Mononuclear cell (primary cell): ENCODE measurements around the gene CNTN1. TPM values are rescaled to one million over a fixed set of nuclear protein-coding genes. Genes with fewer than 3 reads are reported as not detected.

Source experiments
- H3K27me3 ChIP-seq: 2 replicates; pipeline ENCODE4 v1.6.0; 2011; ENCODE audit warnings: low read length, control low read depth; ENCODE audit not compliant: insufficient read depth
- H3K4me1 ChIP-seq: 2 replicates; pipeline ENCODE4 v1.5.1; 2011; ENCODE audit warnings: mild to moderate bottlenecking, low read length, control low read depth; ENCODE audit not compliant: insufficient read depth
- H3K4me3 ChIP-seq: 2 replicates; pipeline ENCODE4 v1.5.1; 2011; ENCODE audit warnings: mild to moderate bottlenecking, low read length, moderate library complexity
- H3K9me3 ChIP-seq: 2 replicates; pipeline ENCODE4 v1.5.1; 2011; ENCODE audit warnings: low read depth, mild to moderate bottlenecking, control low read depth, low read length
- total RNA-seq: library from RNA; depleted of rRNA; stranded (reverse); fragments of >200 nt; gene quantifications from one replicate; pipeline ENCODE4 v1.2.3, GENCODE V29; 2012

CNTN1 gene
- total RNA-seq, 1 donor, result not detected

DNA sequence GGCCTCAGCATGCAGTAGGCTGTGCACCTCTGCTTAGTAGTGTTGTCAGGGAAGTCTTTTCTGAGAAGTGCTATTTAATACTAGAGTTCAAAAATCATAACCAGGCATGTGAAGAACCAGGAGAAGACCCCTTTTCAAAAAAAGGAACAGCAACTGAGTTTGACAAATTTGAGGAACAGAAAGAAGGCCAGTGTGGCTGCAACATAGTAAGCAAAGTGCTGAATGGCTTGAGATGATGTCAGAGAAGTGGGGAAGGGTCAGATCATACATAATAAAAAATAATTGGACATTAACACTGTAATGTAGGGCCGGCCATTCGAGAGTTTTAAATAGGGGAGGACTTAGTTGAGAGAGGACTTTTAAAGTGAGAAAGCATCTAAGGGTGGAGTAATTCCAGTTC lies 11.1 kb upstream of the CNTN1 start:
- H3K9me3 ChIP-seq, result no peaks in the 10 kb centered on the region
- no peaks in the 10 kb centered on the region for H3K27me3 ChIP-seq
- no peak overlapping the region for H3K4me3 ChIP-seq
- no peaks in the 10 kb centered on the region for H3K4me1 ChIP-seq

DNA sequence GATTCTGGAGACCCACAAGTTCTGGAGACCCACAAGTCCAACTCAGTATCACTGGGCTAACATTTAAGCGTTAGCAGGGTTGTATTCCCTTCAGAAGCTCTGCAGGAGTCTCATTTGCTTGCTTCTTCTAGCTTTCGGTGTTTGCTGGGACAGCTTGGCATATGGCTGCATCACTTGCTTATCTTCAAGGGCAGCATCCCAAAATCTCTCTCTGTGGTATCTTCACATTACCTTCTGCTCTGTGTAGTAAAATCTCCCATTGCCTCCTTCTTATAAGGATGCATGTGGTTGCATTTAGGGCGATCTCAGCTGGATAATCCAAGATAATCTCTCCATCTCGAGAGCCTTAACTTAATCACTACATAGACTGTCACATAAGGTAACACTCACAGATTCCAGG lies 7.3 kb upstream of the CNTN1 start:
- H3K27me3 ChIP-seq, result no peaks in the 10 kb centered on the region

GRCh38 chr12:40688085-40688725 lies 4.0 kb upstream of the CNTN1 start:
- no peaks in the 10 kb centered on the region for H3K4me1 ChIP-seq

More for the DNA sequence above, 7.3 kb upstream of the CNTN1 start:
- Histone ChIP-seq H3K4me3 (no peak overlapping the region), H3K4me1 (no peaks in the 10 kb centered on the region), H3K9me3 (no peaks in the 10 kb centered on the region)

GRCh38 chr12:40689576-40689975 lies 2.7 kb upstream of the CNTN1 start:
- Histone ChIP-seq H3K4me1 (no peaks in the 10 kb centered on the region), H3K4me3 (no peak overlapping the region), H3K9me3 (no peaks in the 10 kb centered on the region), H3K27me3 (peaks cover 35% of the 10 kb centered on the region)

More at GRCh38 chr12:40688085-40688725, 4.0 kb upstream of the CNTN1 start:
- Histone ChIP-seq H3K4me3 (no peak overlapping the region), H3K27me3 (peaks cover 21% of the 10 kb centered on the region), H3K9me3 (no peaks in the 10 kb centered on the region)

DNA sequence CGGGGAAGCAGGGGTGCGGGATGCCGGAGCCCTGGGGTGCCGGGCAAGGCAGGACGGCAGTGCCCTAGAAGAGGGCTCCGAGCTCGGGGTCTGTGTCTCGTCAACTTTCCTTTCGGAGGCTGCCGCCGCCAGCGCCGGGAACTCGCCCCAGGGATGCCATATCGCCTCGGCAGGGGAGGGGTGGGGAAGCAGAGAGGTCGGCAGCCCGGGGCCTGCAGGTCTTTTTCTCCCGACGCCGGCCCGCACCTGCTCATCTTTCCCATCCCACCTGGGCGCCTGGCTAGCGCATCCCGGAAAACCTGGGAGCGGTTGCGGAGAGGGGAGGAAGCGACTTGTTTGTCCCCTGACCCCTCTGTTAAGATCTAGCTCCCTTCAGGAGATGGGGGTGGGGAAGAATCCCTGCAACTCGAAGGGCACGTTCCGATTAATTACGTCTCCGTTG lies 547 bp downstream of the CNTN1 start:
- H3K4me3 ChIP-seq, result no peak overlapping the region
- H3K27me3 ChIP-seq, result peaks cover 40% of the 10 kb centered on the region
- H3K9me3 ChIP-seq, result no peaks in the 10 kb centered on the region
- H3K4me1 ChIP-seq, result no peaks in the 10 kb centered on the region

- Histone ChIP-seq H3K27me3 (peaks cover 40% of the 10 kb centered on the region), H3K4me3 (no peak overlapping the region), H3K4me1 (no peaks in the 10 kb centered on the region), H3K9me3 (no peaks in the 10 kb centered on the region)
Observed at GRCh38 chr12:40693207-40693821, 1.1 kb downstream of the CNTN1 start.

DNA sequence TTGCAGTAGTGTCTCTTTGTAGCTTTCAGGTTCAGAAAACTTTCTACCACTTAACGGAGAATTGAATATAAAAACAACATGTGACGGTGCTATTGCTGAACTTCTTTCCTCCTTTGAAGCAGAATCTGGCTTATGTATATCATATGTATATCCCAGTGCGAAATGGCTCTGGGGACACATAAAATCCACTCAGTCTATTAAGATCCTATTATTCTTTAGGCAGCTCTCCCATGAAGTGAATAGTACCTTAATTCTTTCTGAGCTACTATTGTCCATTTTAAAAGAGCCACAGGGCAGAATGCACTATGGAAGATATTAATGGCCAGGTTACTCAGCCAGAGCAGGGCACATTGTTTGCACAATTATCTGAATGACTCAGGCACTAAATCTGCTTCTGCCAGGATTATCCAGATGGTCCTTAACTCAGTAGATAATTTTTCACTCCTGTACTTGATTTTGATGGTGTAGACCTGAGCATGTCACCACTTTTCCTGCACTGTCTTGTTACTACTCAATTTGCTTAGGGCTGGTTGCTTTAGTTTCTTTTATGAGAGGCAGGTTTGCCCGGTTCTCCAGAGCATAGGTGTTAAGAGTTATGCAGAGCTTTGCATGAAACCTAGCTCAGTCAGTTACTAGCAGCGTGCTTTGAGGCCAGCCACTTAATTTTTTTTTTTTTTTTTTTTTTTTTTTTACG lies 5.5 kb downstream of the CNTN1 start:
- no peaks in the 10 kb centered on the region for H3K4me1 ChIP-seq
- H3K9me3 ChIP-seq, result no peaks in the 10 kb centered on the region

GRCh38 chr12:40701756-40702155 lies 9.5 kb downstream of the CNTN1 start:
- Histone ChIP-seq H3K4me3 (no peak overlapping the region), H3K4me1 (no peaks in the 10 kb centered on the region), H3K27me3 (no peaks in the 10 kb centered on the region), H3K9me3 (no peaks in the 10 kb centered on the region)

More for the DNA sequence above, 5.5 kb downstream of the CNTN1 start:
- peaks cover 23% of the 10 kb centered on the region for H3K27me3 ChIP-seq
- no peak overlapping the region for H3K4me3 ChIP-seq

DNA sequence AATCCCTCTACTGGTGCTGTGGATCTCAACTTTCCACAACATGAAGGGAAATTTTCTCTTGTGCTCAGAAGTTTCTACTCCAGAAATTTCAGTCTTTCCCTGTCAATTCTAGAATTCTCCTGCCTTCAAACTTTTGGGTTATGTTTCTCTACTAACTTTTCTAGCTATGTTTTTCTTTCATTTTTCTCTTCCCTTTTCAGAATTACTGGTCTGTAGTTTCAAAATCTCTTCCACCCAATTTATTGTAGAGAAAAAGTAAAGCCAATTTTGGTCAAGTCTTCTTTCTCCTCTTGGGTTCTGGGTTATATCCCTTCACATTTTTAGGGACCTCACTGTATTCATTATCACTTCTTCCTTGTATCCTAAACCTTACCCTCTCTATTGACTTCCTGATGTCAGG lies 18.9 kb downstream of the CNTN1 start:
- Histone ChIP-seq H3K9me3 (no peaks in the 10 kb centered on the region), H3K27me3 (no peaks in the 10 kb centered on the region), H3K4me1 (no peaks in the 10 kb centered on the region), H3K4me3 (no peak overlapping the region)

- no peaks in the 10 kb centered on the region for H3K9me3 ChIP-seq
- H3K4me1 ChIP-seq, result no peaks in the 10 kb centered on the region
- no peak overlapping the region for H3K4me3 ChIP-seq
- H3K27me3 ChIP-seq, result no peaks in the 10 kb centered on the region
Observed at GRCh38 chr12:40714636-40715035, 22.4 kb downstream of the CNTN1 start.

DNA sequence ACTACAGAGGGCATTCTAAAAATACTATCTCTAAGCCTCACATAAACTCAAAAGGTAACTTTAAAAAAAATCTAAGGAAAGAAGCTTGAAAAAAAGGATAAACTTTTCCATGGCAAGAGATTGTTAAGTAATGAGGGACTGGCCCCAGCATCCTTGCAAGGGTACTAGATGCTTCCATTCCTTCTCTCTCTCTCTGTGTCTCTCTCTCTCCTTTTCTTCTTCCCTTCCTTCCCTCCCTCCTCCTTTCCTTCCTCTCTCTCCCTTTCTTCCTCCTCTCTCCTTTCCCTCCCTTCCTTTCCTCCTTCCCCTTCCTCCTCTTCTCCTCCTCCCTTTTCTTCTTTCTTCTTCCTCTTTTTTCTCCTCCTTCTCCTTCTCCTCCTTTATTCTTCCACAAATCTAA lies 23.8 kb downstream of the CNTN1 start:
- Histone ChIP-seq H3K4me1 (no peaks in the 10 kb centered on the region), H3K4me3 (no peak overlapping the region), H3K27me3 (no peaks in the 10 kb centered on the region), H3K9me3 (no peaks in the 10 kb centered on the region)

GRCh38 chr12:40717576-40717975 lies 25.3 kb downstream of the CNTN1 start:
- no peaks in the 10 kb centered on the region for H3K27me3 ChIP-seq
- no peak overlapping the region for H3K4me3 ChIP-seq
- no peaks in the 10 kb centered on the region for H3K4me1 ChIP-seq
- H3K9me3 ChIP-seq, result no peaks in the 10 kb centered on the region

- no peaks in the 10 kb centered on the region for H3K27me3 ChIP-seq
- no peaks in the 10 kb centered on the region for H3K4me1 ChIP-seq
- H3K4me3 ChIP-seq, result no peak overlapping the region
- H3K9me3 ChIP-seq, result no peaks in the 10 kb centered on the region
Observed at GRCh38 chr12:40718878-40719372, 26.7 kb downstream of the CNTN1 start.

DNA sequence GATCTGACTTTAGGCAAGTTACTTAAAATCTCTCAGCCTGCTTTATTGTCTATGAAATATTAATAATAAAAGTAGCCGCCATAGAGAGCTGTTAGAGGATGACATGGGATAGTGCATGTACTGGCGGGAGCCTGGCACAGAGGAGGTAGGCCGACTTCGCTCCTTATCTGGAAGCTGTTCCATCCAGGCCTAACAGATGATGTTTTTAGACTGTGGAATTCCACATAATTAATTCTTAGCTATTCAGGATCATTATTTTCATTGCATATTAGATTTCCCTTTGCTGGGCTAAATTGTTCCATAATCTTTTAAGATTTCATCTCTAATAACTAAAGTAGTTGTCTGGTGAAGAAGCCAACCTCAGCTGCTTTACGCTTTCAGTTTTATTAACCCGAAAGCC lies 30.8 kb downstream of the CNTN1 start:
- Histone ChIP-seq H3K4me3 (no peak overlapping the region), H3K9me3 (no peaks in the 10 kb centered on the region), H3K27me3 (no peaks in the 10 kb centered on the region), H3K4me1 (no peaks in the 10 kb centered on the region)

DNA sequence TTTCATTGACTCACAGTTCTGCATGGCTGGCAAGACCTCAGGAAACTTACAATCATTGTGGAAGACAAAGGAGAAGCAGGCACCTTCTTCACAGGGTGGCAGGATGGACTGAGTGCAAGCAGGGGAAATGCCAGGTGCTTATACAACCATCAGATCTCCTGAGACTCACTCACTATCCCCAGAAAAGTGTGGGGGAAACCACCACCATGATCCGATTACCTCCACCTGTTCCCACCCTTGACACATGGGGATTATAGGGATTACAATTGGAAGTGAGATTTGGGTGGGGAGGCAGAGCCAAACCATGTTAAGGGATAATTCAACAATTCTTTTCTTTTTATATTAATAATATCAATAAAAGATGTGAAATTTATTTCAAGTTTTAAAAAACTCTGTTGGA lies 34.1 kb downstream of the CNTN1 start:
- Histone ChIP-seq H3K4me1 (no peaks in the 10 kb centered on the region), H3K9me3 (no peaks in the 10 kb centered on the region), H3K4me3 (no peak overlapping the region), H3K27me3 (no peaks in the 10 kb centered on the region)
